Measurements from ENCODE around the gene UIMC1.

GRCh38 chr5:176876506-176877431 lies 129.8 kb downstream of the UIMC1 start:
- TF ChIP-seq CTCF (IDR thresholded peaks at IDR 0.05) (no peak), POLR2A (IDR thresholded peaks at IDR 0.05) (no peak)

Measured in testis (tissue), 2 donors.